Nephron progenitor cell (in vitro differentiated cells): ENCODE measurements around the gene MEIKIN.

Source experiments
- DNase-seq: peaks from one replicate; pipeline ENCODE4 v3.0.0; 2021
- H3K27ac Mint-ChIP-seq: 2 replicates; pipeline ENCODE4 v1.8.0; 2021; ENCODE audit warnings: mild to moderate bottlenecking, moderate library complexity, mixed read lengths
- H3K27me3 Mint-ChIP-seq: 2 replicates; pipeline ENCODE4 v1.8.0; 2021; ENCODE audit warnings: mild to moderate bottlenecking, low read depth, mixed read lengths; ENCODE audit not compliant: poor library complexity
- H3K36me3 Mint-ChIP-seq: 2 replicates; pipeline ENCODE4 v1.8.0; 2021; ENCODE audit warnings: low read depth, mixed read lengths
- H3K4me1 Mint-ChIP-seq: 2 replicates; pipeline ENCODE4 v1.8.0; 2021; ENCODE audit warnings: mixed read lengths
- H3K4me3 Mint-ChIP-seq: 2 replicates; pipeline ENCODE4 v1.8.0; 2021; ENCODE audit warnings: mild to moderate bottlenecking, moderate library complexity, mixed read lengths
- H3K9me3 Mint-ChIP-seq: 2 replicates; pipeline ENCODE4 v1.8.0; 2021; ENCODE audit warnings: mild to moderate bottlenecking, moderate library complexity, mixed read lengths
- CTCF ChIP-seq: fragments of 200-600 bp; sonication (generic); IDR thresholded peaks from 2 replicates; pipeline ENCODE4 v1.5.0; 2021; ENCODE audit warnings: antibody characterized with exemption

Gene MEIKIN

GRCh38 chr5:131957721-131958441 lies 12.4 kb upstream of the MEIKIN start:
- Mint-ChIP-seq H3K4me3 (no peak overlapping the region), H3K36me3 (no peaks in the 10 kb centered on the region), H3K27ac (peak overlapping the region; percentile 24), H3K9me3 (no peaks in the 10 kb centered on the region), H3K27me3 (no peaks in the 10 kb centered on the region), H3K4me1 (peaks cover 17% of the 10 kb centered on the region)
- no peak for TF ChIP-seq CTCF
- DNase-seq: no peak

- Mint-ChIP-seq H3K9me3 (no peaks in the 10 kb centered on the region), H3K27me3 (no peaks in the 10 kb centered on the region), H3K4me1 (peaks cover 9% of the 10 kb centered on the region), H3K36me3 (no peaks in the 10 kb centered on the region), H3K4me3 (no peak overlapping the region), H3K27ac (no peak overlapping the region)
- DNase-seq: no peak
- no peak for TF ChIP-seq CTCF
These were observed 8.5 kb upstream of the MEIKIN start for GRCh38 chr5:131953969-131954368.

GRCh38 chr5:131952301-131952857 lies 6.9 kb upstream of the MEIKIN start:
- Mint-ChIP-seq H3K4me1 (peaks cover 2% of the 10 kb centered on the region), H3K9me3 (no peaks in the 10 kb centered on the region), H3K27me3 (no peaks in the 10 kb centered on the region), H3K4me3 (no peak overlapping the region), H3K36me3 (no peaks in the 10 kb centered on the region), H3K27ac (no peak overlapping the region)
- TF ChIP-seq CTCF: no peak
- DNase-seq: no peak

- H3K27ac Mint-ChIP-seq: no peak overlapping the region
- H3K9me3 Mint-ChIP-seq: no peaks in the 10 kb centered on the region
These were observed 5.2 kb upstream of the MEIKIN start for GRCh38 chr5:131950706-131951105.

GRCh38 chr5:131947445-131947844 lies 2.0 kb upstream of the MEIKIN start:
- Mint-ChIP-seq H3K27me3 (no peaks in the 10 kb centered on the region), H3K4me1 (peaks cover 7% of the 10 kb centered on the region), H3K27ac (no peak overlapping the region), H3K36me3 (no peaks in the 10 kb centered on the region), H3K9me3 (no peaks in the 10 kb centered on the region), H3K4me3 (no peak overlapping the region)
- no peak for DNase-seq
- TF ChIP-seq CTCF: no peak

More at GRCh38 chr5:131950706-131951105, 5.2 kb upstream of the MEIKIN start:
- DNase-seq: no peak
- Mint-ChIP-seq H3K36me3 (no peaks in the 10 kb centered on the region), H3K27me3 (no peaks in the 10 kb centered on the region), H3K4me3 (no peak overlapping the region), H3K4me1 (peaks cover 7% of the 10 kb centered on the region)
- TF ChIP-seq CTCF: no peak
